Ureter (tissue), 1 donor: ENCODE results near the gene AK8. TPM values are rescaled to one million over a fixed set of nuclear protein-coding genes. Genes with fewer than 3 reads are reported as not detected.
"Not testable (repeated sequence)": the region's sequence is repeated elsewhere in the genome, so short reads cannot be mapped to it uniquely, and the experiment has no call there.

Experiments used
- DNase-seq: peaks from one replicate; pipeline ENCODE4 v3.0.0-alpha.2; 2020; ENCODE audit warnings: low spot score
- total RNA-seq: library from RNA; stranded (reverse); gene quantifications from one replicate; pipeline ENCODE4 v1.2.4, GENCODE V29; 2023
- donor health status: DM: yes; HTN: yes; CAD: no.

Gene AK8
- total RNA-seq, 1 donor from 2014 or later = 1.7 TPM

- no peak for DNase-seq
Measured at GRCh38 chr9:132744881-132745755, 133.0 kb downstream of the AK8 start.

GRCh38 chr9:132743931-132744479 is 134.1 kb downstream of the AK8 start:
- DNase-seq = no peak

- no peak for DNase-seq
Measured at GRCh38 chr9:132742821-132743311, 135.2 kb downstream of the AK8 start.

- DNase-seq = no peak
Measured at GRCh38 chr9:132740526-132741309, 137.4 kb downstream of the AK8 start.

GRCh38 chr9:132739710-132740310 is 138.3 kb downstream of the AK8 start:
- no peak for DNase-seq

GRCh38 chr9:132733260-132733815 is 144.7 kb downstream of the AK8 start:
- no peak for DNase-seq

GRCh38 chr9:132732326-132733259 is 145.5 kb downstream of the AK8 start:
- DNase-seq = no peak

GRCh38 chr9:132731230-132731629 is 146.9 kb downstream of the AK8 start:
- no peak for DNase-seq

GRCh38 chr9:132730054-132731033 is 147.7 kb downstream of the AK8 start:
- DNase-seq = no peak

- DNase-seq = no peak
Measured at GRCh38 chr9:132729235-132729890, 148.7 kb downstream of the AK8 start.

GRCh38 chr9:132728497-132728896 is 149.6 kb downstream of the AK8 start:
- DNase-seq = no peak

GRCh38 chr9:132728071-132728470 is 150.0 kb downstream of the AK8 start:
- DNase-seq = no peak

- DNase-seq = no peak
Measured at GRCh38 chr9:132726576-132727130, 151.4 kb downstream of the AK8 start.

GRCh38 chr9:132725306-132725705 is 152.8 kb downstream of the AK8 start:
- DNase-seq = no peak

- DNase-seq = no peak
Measured at GRCh38 chr9:132723809-132724208, 154.3 kb downstream of the AK8 start.

- no peak for DNase-seq
Measured at GRCh38 chr9:132722564-132723065, 155.5 kb downstream of the AK8 start.

GRCh38 chr9:132721661-132722060 is 156.4 kb downstream of the AK8 start:
- DNase-seq = no peak

GRCh38 chr9:132718381-132718928 is 159.6 kb downstream of the AK8 start:
- DNase-seq = not testable (repeated sequence)
